ENCODE data around the gene CARMIL1. TPM values are rescaled to one million over a fixed set of nuclear protein-coding genes. Genes with fewer than 3 reads are reported as not detected.

Gene CARMIL1
- total and polyA plus RNA-seq, 12 donors, result 9.2 to 36.2 (median 14.5) TPM

DNA sequence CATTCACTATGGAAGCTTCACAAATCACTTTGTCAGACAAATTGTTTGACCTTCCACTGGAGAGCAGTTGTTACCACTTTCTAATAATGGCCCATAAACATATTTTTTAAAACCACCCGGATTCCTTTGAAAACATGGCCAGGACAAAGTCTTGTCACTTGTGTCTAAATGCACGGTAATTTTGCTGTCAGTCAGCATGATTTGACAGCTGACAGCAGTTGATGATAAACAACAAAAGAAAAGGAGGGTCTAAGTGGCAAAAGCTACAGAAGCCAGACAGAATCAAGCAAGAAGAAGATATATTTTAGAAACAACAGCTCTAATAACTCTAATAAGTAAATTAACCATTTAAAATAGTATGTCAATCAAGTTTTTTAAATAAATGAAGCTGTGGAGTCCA lies 27.7 kb upstream of the CARMIL1 start:
- Histone ChIP-seq H3K27ac (no peak overlapping the region), H3K9me3 (replicated peaks in 1 of 3) (no peaks in the 10 kb centered on the region), H3K27me3 (no peaks in the 10 kb centered on the region), H3K36me3 (replicated peaks in 1 of 2) (no peaks in the 10 kb centered on the region), H3K4me1 (replicated peaks in 1 of 2) (no peaks in the 10 kb centered on the region), H3K4me3 (no peak overlapping the region)
- TF ChIP-seq, protein P1, sequence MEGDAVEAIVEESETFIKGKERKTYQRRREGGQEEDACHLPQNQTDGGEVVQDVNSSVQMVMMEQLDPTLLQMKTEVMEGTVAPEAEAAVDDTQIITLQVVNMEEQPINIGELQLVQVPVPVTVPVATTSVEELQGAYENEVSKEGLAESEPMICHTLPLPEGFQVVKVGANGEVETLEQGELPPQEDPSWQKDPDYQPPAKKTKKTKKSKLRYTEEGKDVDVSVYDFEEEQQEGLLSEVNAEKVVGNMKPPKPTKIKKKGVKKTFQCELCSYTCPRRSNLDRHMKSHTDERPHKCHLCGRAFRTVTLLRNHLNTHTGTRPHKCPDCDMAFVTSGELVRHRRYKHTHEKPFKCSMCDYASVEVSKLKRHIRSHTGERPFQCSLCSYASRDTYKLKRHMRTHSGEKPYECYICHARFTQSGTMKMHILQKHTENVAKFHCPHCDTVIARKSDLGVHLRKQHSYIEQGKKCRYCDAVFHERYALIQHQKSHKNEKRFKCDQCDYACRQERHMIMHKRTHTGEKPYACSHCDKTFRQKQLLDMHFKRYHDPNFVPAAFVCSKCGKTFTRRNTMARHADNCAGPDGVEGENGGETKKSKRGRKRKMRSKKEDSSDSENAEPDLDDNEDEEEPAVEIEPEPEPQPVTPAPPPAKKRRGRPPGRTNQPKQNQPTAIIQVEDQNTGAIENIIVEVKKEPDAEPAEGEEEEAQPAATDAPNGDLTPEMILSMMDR (IDR thresholded peaks at IDR 0.05), result no peak
- TF ChIP-seq POLR2A (IDR thresholded peaks at IDR 0.05), result no peak
- intact Hi-C loops (cut with DNase I), result no loop called here
- DNase-seq, result no peak
- 49 to 67% (median 63%) methylated on average over 2 of the region's 2 CpGs for WGBS, 4 donors

- Histone ChIP-seq H3K36me3 (replicated peaks in 1 of 2) (no peaks in the 10 kb centered on the region), H3K4me1 (replicated peaks in 1 of 2) (no peaks in the 10 kb centered on the region), H3K27ac (no peak overlapping the region), H3K9me3 (replicated peaks in 1 of 3) (no peaks in the 10 kb centered on the region), H3K4me3 (no peak overlapping the region), H3K27me3 (no peaks in the 10 kb centered on the region)
- DNase-seq, result no peak
- TF ChIP-seq, protein P1 (IDR thresholded peaks at IDR 0.05), result no peak
- TF ChIP-seq POLR2A (IDR thresholded peaks at IDR 0.05), result no peak
- WGBS, 4 donors, result 66 to 81% (median 75%) methylated on average over 4 of the region's 4 CpGs
- intact Hi-C loops (cut with DNase I), result no loop called here
Measured at GRCh38 chr6:25253351-25253750, 25.8 kb upstream of the CARMIL1 start.

DNA sequence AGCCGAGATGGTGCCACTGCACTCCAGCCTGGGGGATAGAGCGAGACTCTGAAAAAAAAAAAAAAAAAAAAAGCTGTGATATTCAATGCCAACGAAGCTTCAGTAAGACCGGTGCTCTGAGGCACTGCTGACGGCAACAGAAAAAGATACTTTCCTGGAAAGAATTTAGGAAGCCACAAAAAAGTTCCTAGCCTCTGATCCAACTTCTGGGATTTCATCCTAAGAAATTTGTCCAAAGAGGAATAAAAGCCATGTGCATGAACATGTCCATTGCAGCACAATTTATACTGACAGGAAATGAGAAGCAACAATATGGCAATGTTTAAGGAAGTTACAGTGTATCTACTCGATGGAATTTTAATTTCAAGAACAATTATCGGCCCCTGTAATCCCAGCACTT lies 24.5 kb upstream of the CARMIL1 start:
- no peak for TF ChIP-seq POLR2A (IDR thresholded peaks at IDR 0.05)
- TF ChIP-seq, protein P1 (IDR thresholded peaks at IDR 0.05), result no peak
- Histone ChIP-seq H3K36me3 (replicated peaks in 1 of 2) (no peaks in the 10 kb centered on the region), H3K4me1 (replicated peaks in 1 of 2) (no peaks in the 10 kb centered on the region), H3K27me3 (no peaks in the 10 kb centered on the region), H3K27ac (no peak overlapping the region), H3K9me3 (replicated peaks in 1 of 3) (no peaks in the 10 kb centered on the region), H3K4me3 (no peak overlapping the region)
- DNase-seq, result no peak
- intact Hi-C loops (cut with DNase I), result no loop called here
- WGBS, 4 donors, result 86 to 94% (median 89%) methylated on average over 7 of the region's 7 CpGs

DNA sequence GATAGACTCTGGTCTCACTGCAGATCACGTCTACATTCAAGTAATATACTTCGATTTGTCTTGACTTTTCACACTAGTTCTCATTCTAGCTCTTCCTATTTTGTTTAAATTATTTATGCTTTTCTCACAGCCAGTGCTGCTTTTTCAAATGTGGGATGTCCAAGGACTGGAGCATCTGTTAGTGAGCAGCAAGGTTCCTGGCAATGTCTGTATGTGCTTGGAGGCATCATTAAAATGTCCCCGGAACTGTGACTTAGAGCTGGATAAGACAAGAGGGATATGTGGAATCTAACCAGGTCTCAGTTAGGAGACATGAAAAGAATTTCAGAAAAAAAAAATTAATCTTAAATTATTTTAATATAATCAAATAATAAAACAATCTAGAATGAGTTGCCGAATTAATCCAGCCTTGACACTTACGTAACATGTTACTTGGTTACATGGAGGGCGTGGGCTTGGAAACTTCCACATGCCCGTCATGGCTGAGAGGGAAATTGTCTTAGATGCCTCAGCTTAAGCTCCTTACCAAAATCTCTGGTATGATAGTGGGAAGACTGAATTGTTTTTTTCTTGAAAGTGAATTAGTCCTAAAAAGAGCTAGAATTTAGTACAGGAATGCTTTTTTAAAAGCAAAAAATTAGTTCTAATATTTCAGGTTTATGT lies 21.4 kb upstream of the CARMIL1 start:
- TF ChIP-seq POLR2A (IDR thresholded peaks at IDR 0.05), result no peak
- WGBS, 4 donors, result 75 to 87% (median 78%) methylated on average over 7 of the region's 7 CpGs
- no peaks in the 10 kb centered on the region for H3K27me3 ChIP-seq
- no peak overlapping the region for H3K27ac ChIP-seq
- no peaks in the 10 kb centered on the region for H3K36me3 ChIP-seq (replicated peaks in 1 of 2)
- no peaks in the 10 kb centered on the region for H3K4me1 ChIP-seq (replicated peaks in 1 of 2)
- H3K9me3 ChIP-seq (replicated peaks in 1 of 3), result no peaks in the 10 kb centered on the region
- no peak for DNase-seq
- no peak overlapping the region for H3K4me3 ChIP-seq
- intact Hi-C loops (cut with DNase I), result no loop called here

GRCh38 chr6:25259756-25260155 lies 19.4 kb upstream of the CARMIL1 start:
- Histone ChIP-seq H3K27me3 (no peaks in the 10 kb centered on the region), H3K4me3 (no peak overlapping the region), H3K36me3 (replicated peaks in 1 of 2) (no peaks in the 10 kb centered on the region), H3K9me3 (replicated peaks in 1 of 3) (no peaks in the 10 kb centered on the region), H3K27ac (no peak overlapping the region), H3K4me1 (replicated peaks in 1 of 2) (no peaks in the 10 kb centered on the region)
- no peak for DNase-seq
- 88 to 92% (median 89%) methylated on average over 4 of the region's 4 CpGs for WGBS, 4 donors
- intact Hi-C loops (cut with DNase I), result loop anchor here in 1 of 2 donors (10.0 kb wide), 1 partner anchor 345 kb away; no protein-coding TSS in a partner anchor
- TF ChIP-seq, protein P1 (IDR thresholded peaks at IDR 0.05), result no peak
- TF ChIP-seq POLR2A (IDR thresholded peaks at IDR 0.05), result no peak
